Measurements from ENCODE around the gene OR1D5.
"Not testable (repeated sequence)": the region's sequence is repeated elsewhere in the genome, so short reads cannot be mapped to it uniquely, and the experiment has no call there.

Gene OR1D5

GRCh38 chr17:3032258-3033247 lies 30.9 kb downstream of the OR1D5 start:
- DNase-seq (ENCODE audit: low read depth), result no peak

DNA sequence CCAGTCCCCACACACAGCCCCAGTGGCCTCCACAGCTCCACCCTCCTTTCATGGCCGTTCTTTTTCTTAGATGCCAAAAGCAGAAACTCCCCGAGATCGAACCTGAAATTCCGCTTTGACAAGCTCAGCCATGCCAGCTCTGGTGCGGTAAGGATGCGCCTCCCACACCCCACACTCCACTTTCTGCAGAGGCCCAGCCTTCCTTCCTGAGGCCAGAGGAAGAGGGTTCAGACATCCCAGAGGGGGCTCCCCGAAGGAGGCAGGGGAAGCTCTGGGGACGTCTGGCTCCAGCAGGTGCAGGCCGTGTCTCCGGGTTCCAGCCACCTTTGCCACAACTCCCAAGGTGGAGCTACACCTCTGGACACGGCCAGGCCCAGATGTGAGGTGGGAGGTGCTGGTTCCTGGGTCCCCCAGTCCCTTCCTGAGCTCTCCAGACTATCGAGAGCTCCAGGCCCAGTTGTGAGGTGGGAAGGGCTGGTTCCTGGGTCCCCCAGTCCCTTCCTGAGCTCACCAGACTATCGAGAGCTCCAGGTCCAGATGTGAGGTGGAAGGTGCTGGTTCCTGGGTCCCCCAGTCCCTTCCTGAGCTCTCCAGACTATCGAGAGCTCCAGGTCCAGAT lies 32.4 kb downstream of the OR1D5 start:
- DNase-seq (ENCODE audit: low read depth), result not testable (repeated sequence)

DNA sequence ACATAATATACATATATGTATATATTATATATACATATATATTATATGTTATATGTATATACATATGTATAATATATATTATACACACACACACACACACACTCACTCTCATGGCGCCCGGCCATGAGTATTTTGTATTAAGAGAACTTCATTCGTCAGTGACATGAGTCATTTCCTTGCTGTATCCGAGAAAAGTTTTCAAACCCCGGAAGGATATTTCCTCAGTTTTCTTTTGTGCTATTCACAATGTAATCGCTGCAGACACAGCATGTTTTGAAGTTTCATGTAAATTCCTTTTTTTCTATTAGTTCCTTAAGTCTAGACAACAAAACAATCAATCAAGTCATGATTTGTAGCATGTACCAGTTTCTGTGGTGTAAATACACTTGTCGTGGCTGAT lies 33.3 kb downstream of the OR1D5 start:
- DNase-seq (ENCODE audit: low read depth), result peak; percentile 46

GRCh38 chr17:3029213-3029913 lies 34.0 kb downstream of the OR1D5 start:
- no peak for DNase-seq (ENCODE audit: low read depth)

- DNase-seq (ENCODE audit: low read depth), result no peak
Measured at GRCh38 chr17:3027786-3028532, 35.4 kb downstream of the OR1D5 start.

DNA sequence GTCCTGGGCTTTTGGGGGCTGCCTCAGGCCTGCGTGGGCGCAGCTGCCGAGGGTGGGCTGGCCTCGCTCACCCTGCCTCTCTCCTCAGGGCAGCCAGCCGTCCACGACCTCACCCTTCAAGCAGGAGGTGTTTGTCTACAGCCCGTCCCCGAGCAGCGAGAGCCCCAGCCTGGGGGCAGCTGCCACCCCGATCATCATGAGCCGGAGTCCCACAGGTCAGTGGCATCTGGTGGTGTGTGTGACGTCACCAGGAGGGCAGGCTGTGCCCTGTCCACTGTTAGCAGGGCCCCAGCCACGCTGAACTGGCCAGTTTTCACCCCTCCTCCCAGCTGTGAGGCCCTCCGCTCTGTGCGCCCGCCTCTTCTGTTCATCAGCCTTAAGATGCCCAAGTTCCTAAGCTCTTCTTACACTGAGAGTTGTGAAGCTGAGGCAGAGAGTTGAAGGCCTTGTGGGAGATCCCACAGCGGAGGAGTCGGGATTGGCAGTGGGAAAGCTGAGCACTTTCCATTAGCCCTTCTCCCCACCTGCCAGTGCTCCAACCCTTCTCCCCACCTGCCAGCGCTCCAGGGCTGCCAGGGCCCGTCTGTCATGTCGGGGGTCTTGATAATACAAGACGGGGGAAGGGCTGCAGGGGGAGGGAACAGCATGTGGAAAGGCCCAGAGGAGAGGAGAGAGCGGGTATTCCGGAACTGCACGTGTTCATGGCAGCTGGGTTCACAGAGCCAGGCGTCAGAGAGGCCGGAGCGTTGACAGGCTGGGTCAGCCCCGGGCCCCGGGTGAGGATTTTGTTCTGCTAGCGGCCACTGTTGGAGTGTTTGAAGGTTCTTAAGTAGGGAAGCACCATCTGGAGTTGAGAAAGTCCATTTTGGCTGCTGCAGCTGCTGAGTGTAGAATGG lies 36.3 kb downstream of the OR1D5 start:
- DNase-seq (ENCODE audit: low read depth), result no peak

GRCh38 chr17:3026125-3026855 lies 37.1 kb downstream of the OR1D5 start:
- no peak for DNase-seq (ENCODE audit: low read depth)

- no peak for DNase-seq (ENCODE audit: low read depth)
Measured at GRCh38 chr17:3025421-3026124, 37.8 kb downstream of the OR1D5 start.

DNA sequence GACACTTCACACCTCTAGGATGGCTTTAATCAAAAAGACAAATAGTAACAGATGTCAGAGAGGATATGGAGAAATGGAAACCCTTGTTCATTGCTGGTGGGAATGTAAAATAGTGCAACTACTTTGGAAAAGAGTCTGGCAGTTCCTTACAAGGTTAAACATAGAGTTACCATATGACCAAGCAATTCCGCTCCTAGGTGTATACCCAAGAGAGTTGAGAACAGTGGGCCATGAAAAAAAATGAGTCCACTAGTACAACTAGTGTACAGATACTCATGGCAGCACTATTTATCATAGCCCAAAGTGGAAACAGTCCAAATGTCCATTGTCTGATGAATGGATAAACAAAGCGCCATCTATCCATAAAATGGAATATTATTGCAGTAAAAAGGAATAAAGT lies 39.1 kb downstream of the OR1D5 start:
- no peak for DNase-seq (ENCODE audit: low read depth)

GRCh38 chr17:3022197-3022596 lies 41.2 kb downstream of the OR1D5 start:
- DNase-seq (ENCODE audit: low read depth), result no peak

DNA sequence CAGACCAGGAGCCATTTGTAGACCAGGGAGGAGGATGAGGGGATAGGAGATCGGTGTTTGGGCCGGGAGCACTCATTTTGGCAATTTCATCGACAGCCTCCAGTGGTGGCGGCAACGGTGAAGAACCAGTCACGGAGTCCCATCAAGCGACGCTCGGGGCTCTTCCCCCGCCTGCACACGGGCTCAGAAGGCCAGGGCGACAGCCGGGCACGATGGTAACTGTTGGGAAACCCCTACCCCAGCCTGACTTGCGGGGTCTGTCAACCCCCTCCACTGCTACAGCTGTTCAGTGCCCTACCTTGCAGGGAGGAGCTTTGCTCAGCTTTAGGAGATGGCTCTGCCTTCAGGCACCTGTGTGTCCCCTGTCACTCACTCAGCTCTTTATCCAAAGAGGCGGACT lies 43.0 kb downstream of the OR1D5 start:
- no peak for DNase-seq (ENCODE audit: low read depth)

GRCh38 chr17:3019761-3020160 lies 43.6 kb downstream of the OR1D5 start:
- no peak for DNase-seq (ENCODE audit: low read depth)

DNA sequence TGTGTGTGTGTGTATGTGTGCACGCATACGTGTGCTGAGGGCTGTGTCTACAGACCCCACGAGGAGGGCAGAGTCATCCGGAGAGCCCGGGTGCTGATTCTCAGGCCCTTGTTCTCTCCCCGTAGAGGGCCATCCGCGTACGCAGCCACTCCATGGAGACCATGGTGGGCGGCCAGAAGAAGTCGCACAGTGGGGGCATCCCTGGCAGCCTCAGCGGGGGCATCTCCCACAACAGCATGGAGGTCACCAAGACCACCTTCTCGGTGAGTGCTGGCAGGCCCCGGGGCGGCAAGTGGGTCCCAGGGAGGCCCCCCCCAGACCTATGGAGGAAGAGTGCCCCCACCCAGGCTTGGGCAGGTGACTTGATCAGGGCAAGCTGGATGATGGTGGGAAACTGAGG lies 45.5 kb downstream of the OR1D5 start:
- DNase-seq (ENCODE audit: low read depth), result no peak

- no peak for DNase-seq (ENCODE audit: low read depth)
Measured at GRCh38 chr17:3015890-3016289, 47.5 kb downstream of the OR1D5 start.

GRCh38 chr17:3012926-3013581 lies 50.4 kb downstream of the OR1D5 start:
- peak; percentile 30 for DNase-seq (ENCODE audit: low read depth)

All from fibroblast of the conjunctiva (primary cell).